ENCODE data around the gene ARID1B.

ARID1B gene

DNA sequence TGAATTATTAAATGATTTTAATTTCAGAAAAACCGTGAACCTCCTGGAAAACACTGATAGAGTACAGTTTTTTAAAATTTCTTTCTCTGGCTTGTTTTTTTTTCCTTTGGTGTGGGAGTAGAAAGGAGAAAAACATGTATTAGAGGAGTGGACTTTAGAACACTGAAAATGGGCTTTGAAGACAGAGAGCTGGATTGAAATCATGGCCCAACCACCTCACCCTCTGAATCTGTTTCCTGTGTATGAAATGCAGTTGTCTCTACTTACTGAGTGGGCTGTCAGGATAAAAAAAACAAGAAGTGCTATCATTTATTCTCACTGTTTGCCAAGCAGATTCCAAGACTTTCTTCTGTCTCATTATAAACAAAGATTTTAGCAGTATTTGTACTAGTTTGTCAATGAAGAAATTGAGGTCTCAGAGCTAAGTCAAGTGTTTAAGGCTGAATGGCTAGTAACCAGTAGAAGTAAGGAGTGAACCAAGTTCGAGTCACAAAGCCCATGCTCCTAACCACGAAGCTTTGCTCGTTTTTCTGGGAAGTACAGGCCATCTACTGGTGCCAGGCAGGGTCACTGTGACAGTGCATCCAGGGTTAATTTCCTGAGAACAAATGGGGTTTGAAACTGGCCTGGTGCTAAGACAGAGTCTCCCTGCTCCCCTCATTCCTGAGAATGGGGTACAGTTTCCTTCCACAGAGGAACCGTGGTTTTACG is 289.8 kb downstream of the ARID1B start:
- H3K27me3 ChIP-seq (ENCODE audit: insufficient read depth, low read length) = no peaks in the 10 kb centered on the region
- H2BK5ac ChIP-seq (ENCODE audit: low read depth, low read length, poor library complexity) = no peak overlapping the region
- H3K36me3 ChIP-seq (ENCODE audit: control insufficient read depth in 1 of 2, insufficient read depth in 2 of 2, low read length in 2 of 2) = peaks cover 0 to 3% of the 10 kb centered on the region in 2 experiments
- no peak overlapping the region for H3K4ac ChIP-seq (ENCODE audit: low read depth, low read length)
- no peaks in the 10 kb centered on the region for H3K9me3 ChIP-seq (ENCODE audit: insufficient read depth, low read depth, low read length)
- H3K79me1 ChIP-seq (ENCODE audit: low read length) = no peaks in the 10 kb centered on the region
- DNase-seq = no peak
- H4K8ac ChIP-seq (ENCODE audit: low read depth, low read length) = no peak overlapping the region
- no peak overlapping the region for H3K23ac ChIP-seq (ENCODE audit: low read length)
- peaks cover 3% of the 10 kb centered on the region for H3K79me2 ChIP-seq (ENCODE audit: control insufficient read depth, insufficient read depth, low read length, poor library complexity)
- no peak overlapping the region for H2BK120ac ChIP-seq (ENCODE audit: insufficient read depth, low read length, poor library complexity)
- H2BK12ac ChIP-seq (ENCODE audit: low read length) = no peak overlapping the region
- no peak overlapping the region for H4K91ac ChIP-seq (ENCODE audit: low read depth, low read length)
- no peak overlapping the region for H2AK5ac ChIP-seq (ENCODE audit: low read length)
- H3K27ac ChIP-seq (ENCODE audit: low read depth, low read length) = no peak overlapping the region
- H3K14ac ChIP-seq (ENCODE audit: low read length) = no peak overlapping the region
- WGBS (ENCODE audit: extremely low coverage, insufficient coverage, insufficient read length) = no CpG with 5 or more reads among the region's 6 CpGs
- H3K4me1 ChIP-seq (ENCODE audit: control insufficient read depth in 1 of 2, insufficient read depth in 2 of 2, low read length in 2 of 2) = peaks cover 5 to 12% of the 10 kb centered on the region in 2 experiments
- H3K4me3 ChIP-seq (ENCODE audit: low read depth, low read length) = no peak overlapping the region
- H3K18ac ChIP-seq (ENCODE audit: low read length) = no peak overlapping the region
- H3K4me2 ChIP-seq (ENCODE audit: low read length) = no peak overlapping the region
- no peak overlapping the region for H2AFZ ChIP-seq (ENCODE audit: insufficient read depth, low read length, poor library complexity)
- H4K12ac ChIP-seq (ENCODE audit: low read depth, low read length) = no peak overlapping the region
- H3K9ac ChIP-seq (ENCODE audit: low read length) = no peak overlapping the region

DNA sequence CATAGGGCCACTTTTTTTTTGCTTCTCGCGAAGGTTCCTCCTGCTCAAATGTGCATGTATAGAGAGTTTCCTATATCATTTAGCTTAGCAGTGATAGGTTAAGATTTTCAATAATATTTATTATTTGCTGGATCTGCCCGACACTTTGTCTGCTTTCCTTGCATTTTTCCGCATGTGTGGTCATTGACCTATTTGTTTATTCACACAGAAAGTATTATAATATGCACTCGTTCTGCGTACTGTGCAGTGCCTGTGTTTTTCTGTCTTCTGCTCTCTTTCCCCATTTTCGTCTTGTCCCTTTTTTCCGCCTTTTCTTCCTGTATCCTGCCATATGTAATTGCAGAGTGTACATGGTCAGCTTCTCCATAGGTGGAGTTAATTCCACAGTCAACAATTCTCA is 290.3 kb downstream of the ARID1B start:
- Histone ChIP-seq H3K9me3 (ENCODE audit: insufficient read depth, low read depth, low read length) (no peaks in the 10 kb centered on the region), H2BK120ac (ENCODE audit: insufficient read depth, low read length, poor library complexity) (no peak overlapping the region), H3K4ac (ENCODE audit: low read depth, low read length) (no peak overlapping the region), H4K12ac (ENCODE audit: low read depth, low read length) (no peak overlapping the region), H3K4me3 (ENCODE audit: low read depth, low read length) (no peak overlapping the region), H2AK5ac (ENCODE audit: low read length) (no peak overlapping the region), H3K4me1 (ENCODE audit: control insufficient read depth in 1 of 2, insufficient read depth in 2 of 2, low read length in 2 of 2) (peaks cover 5 to 12% of the 10 kb centered on the region in 2 experiments), H3K4me2 (ENCODE audit: low read length) (no peak overlapping the region), H3K27me3 (ENCODE audit: insufficient read depth, low read length) (no peaks in the 10 kb centered on the region), H3K9ac (ENCODE audit: low read length) (no peak overlapping the region), H2BK5ac (ENCODE audit: low read depth, low read length, poor library complexity) (no peak overlapping the region), H3K14ac (ENCODE audit: low read length) (no peak overlapping the region), H3K27ac (ENCODE audit: low read depth, low read length) (no peak overlapping the region), H2BK12ac (ENCODE audit: low read length) (no peak overlapping the region), H3K23ac (ENCODE audit: low read length) (no peak overlapping the region), H3K79me2 (ENCODE audit: control insufficient read depth, insufficient read depth, low read length, poor library complexity) (no peaks in the 10 kb centered on the region), H3K36me3 (ENCODE audit: control insufficient read depth in 1 of 2, insufficient read depth in 2 of 2, low read length in 2 of 2) (peaks cover 0 to 3% of the 10 kb centered on the region in 2 experiments), H4K8ac (ENCODE audit: low read depth, low read length) (no peak overlapping the region), H2AFZ (ENCODE audit: insufficient read depth, low read length, poor library complexity) (no peak overlapping the region), H3K79me1 (ENCODE audit: low read length) (no peaks in the 10 kb centered on the region), H4K91ac (ENCODE audit: low read depth, low read length) (no peak overlapping the region), H3K18ac (ENCODE audit: low read length) (no peak overlapping the region)
- no CpG with 5 or more reads among the region's 8 CpGs for WGBS (ENCODE audit: extremely low coverage, insufficient coverage, insufficient read length)
- no peak for DNase-seq

DNA sequence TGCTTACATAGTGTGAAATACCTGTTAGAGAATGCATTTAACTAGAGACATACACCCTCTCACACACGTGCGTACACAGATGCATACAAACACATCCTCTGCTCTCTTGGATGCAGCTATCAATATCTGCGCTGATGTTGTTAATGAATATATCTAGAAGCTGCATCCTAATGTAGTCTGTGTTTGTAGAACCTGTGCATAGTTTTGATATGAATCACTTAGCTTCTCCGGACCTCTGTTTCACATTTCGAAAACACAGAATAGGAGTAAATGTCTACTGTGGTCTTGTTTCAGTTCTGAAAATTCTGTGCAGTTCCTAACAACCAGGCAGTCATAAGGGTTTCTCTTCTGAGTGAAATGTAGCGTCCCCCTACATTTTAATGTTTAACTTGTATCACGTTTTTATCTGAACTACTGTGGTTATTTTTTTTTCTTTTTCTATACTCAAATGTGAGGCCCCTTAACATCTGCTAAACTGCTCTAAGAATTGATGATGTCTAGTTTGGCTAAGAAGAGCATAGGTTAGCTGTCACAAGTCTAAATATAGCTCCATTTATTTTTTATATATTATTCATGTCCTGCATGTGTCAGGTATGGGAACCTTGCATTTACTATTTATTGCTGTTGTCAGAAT is 291.6 kb downstream of the ARID1B start:
- peak in 1 of 2 donors; percentile 43 for DNase-seq
- Histone ChIP-seq H3K27ac (ENCODE audit: low read depth, low read length) (no peak overlapping the region), H3K4me2 (ENCODE audit: low read length) (no peak overlapping the region), H3K9me3 (ENCODE audit: insufficient read depth, low read depth, low read length) (no peaks in the 10 kb centered on the region), H2AFZ (ENCODE audit: insufficient read depth, low read length, poor library complexity) (no peak overlapping the region), H3K79me1 (ENCODE audit: low read length) (no peaks in the 10 kb centered on the region), H3K79me2 (ENCODE audit: control insufficient read depth, insufficient read depth, low read length, poor library complexity) (no peaks in the 10 kb centered on the region), H3K14ac (ENCODE audit: low read length) (no peak overlapping the region), H3K36me3 (ENCODE audit: control insufficient read depth in 1 of 2, insufficient read depth in 2 of 2, low read length in 2 of 2) (peaks cover 0 to 4% of the 10 kb centered on the region in 2 experiments), H3K27me3 (ENCODE audit: insufficient read depth, low read length) (no peaks in the 10 kb centered on the region), H2BK120ac (ENCODE audit: insufficient read depth, low read length, poor library complexity) (no peak overlapping the region), H3K4ac (ENCODE audit: low read depth, low read length) (no peak overlapping the region), H4K91ac (ENCODE audit: low read depth, low read length) (no peak overlapping the region), H3K18ac (ENCODE audit: low read length) (no peak overlapping the region), H2BK12ac (ENCODE audit: low read length) (no peak overlapping the region), H2AK5ac (ENCODE audit: low read length) (no peak overlapping the region), H4K8ac (ENCODE audit: low read depth, low read length) (no peak overlapping the region), H3K4me1 (ENCODE audit: control insufficient read depth in 1 of 2, insufficient read depth in 2 of 2, low read length in 2 of 2) (peaks cover 3 to 8% of the 10 kb centered on the region in 2 experiments), H3K23ac (ENCODE audit: low read length) (no peak overlapping the region), H3K4me3 (ENCODE audit: low read depth, low read length) (no peak overlapping the region), H2BK5ac (ENCODE audit: low read depth, low read length, poor library complexity) (no peak overlapping the region), H4K12ac (ENCODE audit: low read depth, low read length) (no peak overlapping the region), H3K9ac (ENCODE audit: low read length) (no peak overlapping the region)
- no CpG with 5 or more reads among the region's 7 CpGs for WGBS (ENCODE audit: extremely low coverage, insufficient coverage, insufficient read length)

DNA sequence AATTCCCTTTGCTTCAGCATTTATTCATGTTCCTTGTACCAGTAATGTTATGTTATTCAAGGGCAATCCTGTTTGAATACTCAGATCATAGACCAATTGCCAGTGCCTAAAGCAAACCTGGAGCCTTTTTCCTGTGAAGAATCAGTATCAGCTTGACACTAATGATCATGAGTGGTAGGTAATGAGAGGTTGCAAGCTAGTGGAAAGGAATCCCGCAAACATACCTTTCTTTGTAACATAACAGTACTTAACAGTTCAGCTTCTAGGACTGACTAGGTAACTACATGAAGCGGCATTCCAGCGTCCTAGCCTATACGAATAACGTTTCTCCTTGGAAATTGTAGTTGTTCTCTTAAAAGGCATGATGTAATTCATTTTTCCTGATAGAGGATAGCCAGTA is 292.4 kb downstream of the ARID1B start:
- Histone ChIP-seq H3K9ac (ENCODE audit: low read length) (no peak overlapping the region), H4K8ac (ENCODE audit: low read depth, low read length) (no peak overlapping the region), H3K4me1 (ENCODE audit: control insufficient read depth in 1 of 2, insufficient read depth in 2 of 2, low read length in 2 of 2) (peaks cover under 1 to 4% of the 10 kb centered on the region in 2 experiments), H3K4me2 (ENCODE audit: low read length) (no peak overlapping the region), H4K91ac (ENCODE audit: low read depth, low read length) (no peak overlapping the region), H3K4me3 (ENCODE audit: low read depth, low read length) (no peak overlapping the region), H3K23ac (ENCODE audit: low read length) (no peak overlapping the region), H3K18ac (ENCODE audit: low read length) (no peak overlapping the region), H4K12ac (ENCODE audit: low read depth, low read length) (no peak overlapping the region), H2AK5ac (ENCODE audit: low read length) (no peak overlapping the region), H3K27ac (ENCODE audit: low read depth, low read length) (no peak overlapping the region), H3K36me3 (ENCODE audit: control insufficient read depth in 1 of 2, insufficient read depth in 2 of 2, low read length in 2 of 2) (peaks cover 0 to 3% of the 10 kb centered on the region in 2 experiments), H3K79me2 (ENCODE audit: control insufficient read depth, insufficient read depth, low read length, poor library complexity) (no peaks in the 10 kb centered on the region), H3K4ac (ENCODE audit: low read depth, low read length) (no peak overlapping the region), H3K79me1 (ENCODE audit: low read length) (no peaks in the 10 kb centered on the region), H3K9me3 (ENCODE audit: insufficient read depth, low read depth, low read length) (no peaks in the 10 kb centered on the region), H2AFZ (ENCODE audit: insufficient read depth, low read length, poor library complexity) (no peak overlapping the region), H3K27me3 (ENCODE audit: insufficient read depth, low read length) (no peaks in the 10 kb centered on the region), H2BK12ac (ENCODE audit: low read length) (no peak overlapping the region), H2BK120ac (ENCODE audit: insufficient read depth, low read length, poor library complexity) (no peak overlapping the region), H2BK5ac (ENCODE audit: low read depth, low read length, poor library complexity) (no peak overlapping the region), H3K14ac (ENCODE audit: low read length) (no peak overlapping the region)
- DNase-seq = peak in 1 of 2 donors; percentile 17
- WGBS (ENCODE audit: extremely low coverage, insufficient coverage, insufficient read length) = no CpG with 5 or more reads among the region's 5 CpGs

All from trophoblast cell (in vitro differentiated cells and primary cell).